GM12864 (cell line): ENCODE results near the gene SLC30A3.

Source experiments
- DNase-seq: peaks from one replicate; pipeline ENCODE4 v3.0.0-alpha.2; 2011; ENCODE audit warnings: low read depth
- H3K4me3 ChIP-seq: 2 replicates; pipeline ENCODE4 v1.5.1; 2011; ENCODE audit warnings: mild to moderate bottlenecking, low read depth, low read length, control low read depth
- TF ChIP-seq, protein P1 (sequence below): IDR thresholded peaks from 2 replicates; pipeline ENCODE4 v1.5.1; 2011; ENCODE audit warnings: low read depth, mild to moderate bottlenecking, moderate library complexity, low read length, control low read depth, inconsistent platforms; ENCODE audit errors: missing control alignments

SLC30A3 gene

DNA sequence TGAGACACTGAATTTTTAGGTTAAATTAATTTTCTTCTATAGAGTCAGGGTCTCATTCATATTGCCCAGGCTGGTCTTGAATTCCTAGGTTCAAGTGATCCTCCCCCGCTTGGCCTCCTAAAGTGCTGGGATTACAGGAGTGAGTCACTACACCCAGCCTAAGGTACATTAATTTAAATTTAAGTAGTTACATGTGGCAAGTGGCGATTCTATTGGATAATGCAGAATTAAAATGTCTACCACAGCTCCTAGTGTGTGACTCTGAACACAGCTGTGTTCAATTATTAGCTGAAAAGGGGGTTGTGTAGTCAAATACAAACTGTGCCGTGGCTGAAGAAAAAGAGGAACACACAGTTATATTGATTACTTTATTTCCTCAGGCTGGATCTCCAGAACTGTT, 47.9 kb downstream of the SLC30A3 start:
- TF ChIP-seq, protein P1, sequence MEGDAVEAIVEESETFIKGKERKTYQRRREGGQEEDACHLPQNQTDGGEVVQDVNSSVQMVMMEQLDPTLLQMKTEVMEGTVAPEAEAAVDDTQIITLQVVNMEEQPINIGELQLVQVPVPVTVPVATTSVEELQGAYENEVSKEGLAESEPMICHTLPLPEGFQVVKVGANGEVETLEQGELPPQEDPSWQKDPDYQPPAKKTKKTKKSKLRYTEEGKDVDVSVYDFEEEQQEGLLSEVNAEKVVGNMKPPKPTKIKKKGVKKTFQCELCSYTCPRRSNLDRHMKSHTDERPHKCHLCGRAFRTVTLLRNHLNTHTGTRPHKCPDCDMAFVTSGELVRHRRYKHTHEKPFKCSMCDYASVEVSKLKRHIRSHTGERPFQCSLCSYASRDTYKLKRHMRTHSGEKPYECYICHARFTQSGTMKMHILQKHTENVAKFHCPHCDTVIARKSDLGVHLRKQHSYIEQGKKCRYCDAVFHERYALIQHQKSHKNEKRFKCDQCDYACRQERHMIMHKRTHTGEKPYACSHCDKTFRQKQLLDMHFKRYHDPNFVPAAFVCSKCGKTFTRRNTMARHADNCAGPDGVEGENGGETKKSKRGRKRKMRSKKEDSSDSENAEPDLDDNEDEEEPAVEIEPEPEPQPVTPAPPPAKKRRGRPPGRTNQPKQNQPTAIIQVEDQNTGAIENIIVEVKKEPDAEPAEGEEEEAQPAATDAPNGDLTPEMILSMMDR = no peak
- no peak for DNase-seq
- no peak overlapping the region for H3K4me3 ChIP-seq

- TF ChIP-seq, protein P1 = no peak
- H3K4me3 ChIP-seq = peak overlapping the region; percentile 66
- DNase-seq = no peak
These were observed 50.0 kb downstream of the SLC30A3 start for GRCh38 chr2:27212626-27213471.

DNA sequence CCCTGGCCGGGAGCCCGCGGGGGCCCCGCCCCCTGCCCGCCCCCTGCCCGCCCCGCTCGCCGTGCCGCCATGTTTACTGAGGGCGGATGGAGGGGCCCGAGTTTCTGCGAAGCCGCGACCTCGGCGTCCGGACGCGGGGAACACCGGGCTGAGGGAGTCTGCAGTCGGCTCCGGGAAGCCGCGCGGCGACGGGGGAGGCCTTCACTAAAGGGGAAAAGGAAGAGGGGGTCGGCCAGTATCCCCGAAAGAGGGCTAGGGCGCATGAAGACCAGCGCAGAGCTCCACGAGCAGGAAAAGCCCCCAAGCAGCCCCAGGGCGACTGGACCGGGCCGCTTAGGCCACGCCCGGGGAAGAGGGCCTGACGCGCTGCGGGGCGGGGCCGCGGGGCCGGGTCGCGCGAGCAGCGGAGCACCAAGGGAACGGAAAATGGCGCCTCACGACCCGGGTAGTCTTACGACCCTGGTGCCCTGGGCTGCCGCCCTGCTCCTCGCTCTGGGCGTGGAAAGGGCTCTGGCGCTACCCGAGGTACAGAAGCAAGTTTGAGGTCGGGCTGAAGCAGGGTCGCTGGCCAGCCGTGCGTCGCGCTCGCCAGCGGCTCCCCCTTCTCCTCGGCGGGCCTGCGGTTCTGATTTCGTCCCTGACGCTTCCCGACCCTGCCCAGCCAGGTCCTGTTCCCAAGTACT, 50.8 kb downstream of the SLC30A3 start, which contains the start of the genes ATRAID and SLC5A6:
ATRAID (plus strand) TSS at position 99 of the 683 bp plus-strand sequence; CDS start at position 427, 328 bp downstream.
SLC5A6 (minus strand) TSS at position 326 of the 683 bp plus-strand sequence. CDS start 4,618 bp downstream, outside the sequence.
- DNase-seq = no peak
- TF ChIP-seq, protein P1 = no peak
- H3K4me3 ChIP-seq = peak within 1 kb of the TSS; percentile 66

GRCh38 chr2:27211241-27211942, 51.5 kb downstream of the SLC30A3 start:
- H3K4me3 ChIP-seq = peak overlapping the region; percentile 66
- no peak for DNase-seq
- TF ChIP-seq, protein P1 = no peak

DNA sequence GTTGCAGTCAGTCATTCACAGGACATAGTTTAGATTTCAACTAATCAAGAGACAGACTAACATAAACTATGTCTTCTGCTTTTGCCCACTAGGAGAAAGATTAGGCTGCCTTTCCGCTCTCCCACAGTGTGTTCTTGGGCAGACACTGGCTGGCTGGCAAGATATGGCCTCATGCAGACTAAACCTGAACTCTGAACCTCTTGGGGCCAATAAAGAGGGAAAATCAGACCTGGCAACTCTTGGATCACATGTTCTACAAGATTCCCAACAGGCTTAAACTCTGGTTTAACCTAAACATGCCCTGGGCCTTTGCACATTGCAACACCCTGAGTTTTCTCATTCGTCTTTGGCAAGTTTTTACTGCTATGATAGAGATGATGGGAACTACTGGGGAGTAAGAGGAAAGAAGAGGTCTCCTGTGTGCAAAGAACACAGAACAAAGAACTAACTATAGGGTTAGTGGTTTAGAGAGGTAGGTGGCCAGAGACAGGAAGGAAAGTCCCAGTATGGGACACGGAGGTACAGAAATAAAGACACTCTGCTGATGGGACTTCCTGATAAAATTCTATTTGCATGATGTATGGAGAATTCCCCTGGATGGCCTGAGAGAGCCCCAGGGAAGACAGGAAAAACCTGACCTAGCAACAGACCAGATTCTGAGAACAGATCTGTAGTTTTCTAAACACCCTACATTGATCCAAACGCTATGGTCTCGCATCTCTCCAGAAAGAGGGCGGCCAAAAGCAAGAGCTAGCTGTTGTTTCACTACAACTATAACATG, 53.0 kb downstream of the SLC30A3 start:
- no peak for DNase-seq
- H3K4me3 ChIP-seq = no peak overlapping the region
- TF ChIP-seq, protein P1 = no peak

GRCh38 chr2:27208486-27209050, 54.3 kb downstream of the SLC30A3 start:
- DNase-seq = no peak
- TF ChIP-seq, protein P1 = no peak
- H3K4me3 ChIP-seq = no peak overlapping the region
